ENCODE measurements around the gene ABTB1. TPM values are rescaled to one million over a fixed set of nuclear protein-coding genes. Genes with fewer than 3 reads are reported as not detected.

The ABTB1 gene
- total RNA-seq, 2 experiments from 2014 or later, result 6.8 to 8.0 TPM

DNA sequence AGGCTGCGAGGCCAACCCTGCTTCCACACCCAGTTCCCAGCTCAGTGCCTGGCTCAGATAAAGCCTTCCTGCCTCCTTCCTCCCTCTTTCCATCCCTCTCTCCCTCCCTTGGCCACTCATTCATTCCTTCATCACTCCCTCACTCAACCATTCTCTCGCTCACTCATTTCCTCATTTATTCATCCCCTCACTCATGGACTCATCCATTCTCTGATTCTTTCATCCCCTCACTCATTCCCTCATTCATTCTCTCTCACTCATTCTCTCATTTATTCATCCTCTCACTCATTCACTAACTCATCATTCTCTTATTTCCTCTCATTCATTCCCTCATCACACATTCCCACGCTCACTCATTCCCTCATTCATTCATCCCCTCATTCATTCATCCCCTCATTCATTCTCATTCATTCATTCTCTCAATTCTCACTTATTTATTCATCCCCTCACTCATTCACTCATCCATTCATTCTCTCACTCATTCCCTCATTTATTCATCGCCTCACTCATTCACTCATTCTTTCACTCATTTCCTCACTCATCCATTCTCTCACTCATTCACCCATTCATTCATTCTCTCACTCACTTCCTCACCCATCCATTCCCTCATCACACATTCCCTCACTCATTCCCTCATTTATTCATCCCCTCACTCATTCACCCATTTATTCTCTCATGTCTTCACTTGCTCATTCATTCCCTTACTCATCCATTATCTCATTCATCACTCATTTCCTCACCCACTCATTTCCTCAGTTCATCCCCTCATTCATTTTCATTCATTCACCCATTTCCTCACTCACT is 13.2 kb downstream of the ABTB1 start:
- H3K36me3 Mint-ChIP-seq, result no peaks in the 10 kb centered on the region
- peaks cover 5% of the 10 kb centered on the region for H3K4me1 Mint-ChIP-seq
- DNase-seq, result no peak
- H3K9me3 Mint-ChIP-seq, result no peaks in the 10 kb centered on the region
- H3K27me3 Mint-ChIP-seq, result no peaks in the 10 kb centered on the region
- no peak overlapping the region for H3K4me3 Mint-ChIP-seq
- no peak overlapping the region for H3K27ac Mint-ChIP-seq

DNA sequence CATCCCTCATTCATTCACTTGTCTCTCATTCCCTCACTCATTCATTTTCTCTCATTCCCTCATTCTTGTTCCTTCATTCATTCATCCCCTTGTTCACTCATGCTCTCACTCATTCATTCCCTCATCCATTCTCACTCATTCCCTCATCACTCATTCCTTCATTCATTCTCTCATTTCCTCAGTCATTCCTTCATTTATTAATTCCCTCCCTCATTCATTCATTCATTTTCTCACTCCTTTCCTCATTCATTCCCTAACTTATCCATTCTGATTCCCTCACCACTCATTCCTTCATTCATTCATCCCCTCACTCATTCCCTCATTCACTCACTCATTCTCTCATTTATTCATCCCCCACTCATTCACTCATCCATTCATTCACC is 13.8 kb downstream of the ABTB1 start:
- Mint-ChIP-seq H3K27ac (no peak overlapping the region), H3K9me3 (no peaks in the 10 kb centered on the region), H3K36me3 (no peaks in the 10 kb centered on the region), H3K4me3 (no peak overlapping the region), H3K4me1 (peaks cover 4% of the 10 kb centered on the region), H3K27me3 (no peaks in the 10 kb centered on the region)
- no peak for DNase-seq

DNA sequence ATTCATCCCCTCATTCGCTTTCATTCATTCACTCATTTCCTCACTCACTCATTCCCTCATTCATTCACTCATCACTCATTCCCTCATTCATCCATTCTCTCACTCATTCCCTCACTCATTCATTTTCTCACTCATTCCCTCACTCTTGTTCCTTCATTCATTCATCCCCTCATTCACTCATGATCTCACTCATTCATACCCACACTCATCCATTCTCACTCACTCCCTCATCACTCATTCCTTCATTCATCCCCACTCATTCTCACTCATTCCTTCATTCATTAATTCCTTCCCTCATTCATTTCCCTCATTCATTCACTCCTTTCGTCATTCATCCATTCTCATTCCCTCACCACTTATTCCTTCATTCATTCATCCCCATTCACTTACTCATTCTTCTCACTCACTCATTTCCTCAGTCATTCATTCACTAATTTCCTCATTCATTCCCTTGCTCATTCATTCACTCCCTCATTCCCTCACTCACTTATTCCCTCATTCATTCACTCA is 14.5 kb downstream of the ABTB1 start:
- Mint-ChIP-seq H3K4me3 (no peak overlapping the region), H3K27me3 (no peaks in the 10 kb centered on the region), H3K4me1 (peaks cover 3% of the 10 kb centered on the region), H3K27ac (no peak overlapping the region), H3K36me3 (no peaks in the 10 kb centered on the region), H3K9me3 (no peaks in the 10 kb centered on the region)
- DNase-seq, result no peak

DNA sequence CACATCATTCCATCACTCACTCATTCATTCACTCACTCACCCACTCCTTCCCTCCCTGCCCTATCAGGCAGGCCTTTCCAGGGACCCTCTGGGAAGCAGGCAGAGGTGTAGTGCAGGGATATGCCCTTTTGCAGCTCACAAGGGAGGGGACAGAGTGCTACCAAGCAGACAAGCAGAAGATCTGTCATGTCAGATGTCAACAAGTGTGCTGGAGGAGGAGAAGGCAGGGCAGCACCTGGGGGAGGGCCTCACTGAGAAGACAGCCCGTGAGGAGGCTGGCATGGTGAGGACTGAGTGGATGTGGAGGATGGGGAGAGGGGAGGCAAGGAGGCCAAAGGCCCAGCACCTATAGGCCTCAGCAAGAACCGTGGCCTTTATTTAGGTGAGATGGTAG is 15.3 kb downstream of the ABTB1 start:
- H3K4me3 Mint-ChIP-seq, result no peak overlapping the region
- H3K27me3 Mint-ChIP-seq, result no peaks in the 10 kb centered on the region
- no peaks in the 10 kb centered on the region for H3K36me3 Mint-ChIP-seq
- H3K4me1 Mint-ChIP-seq, result peaks cover 3% of the 10 kb centered on the region
- no peaks in the 10 kb centered on the region for H3K9me3 Mint-ChIP-seq
- H3K27ac Mint-ChIP-seq, result no peak overlapping the region
- DNase-seq, result no peak

DNA sequence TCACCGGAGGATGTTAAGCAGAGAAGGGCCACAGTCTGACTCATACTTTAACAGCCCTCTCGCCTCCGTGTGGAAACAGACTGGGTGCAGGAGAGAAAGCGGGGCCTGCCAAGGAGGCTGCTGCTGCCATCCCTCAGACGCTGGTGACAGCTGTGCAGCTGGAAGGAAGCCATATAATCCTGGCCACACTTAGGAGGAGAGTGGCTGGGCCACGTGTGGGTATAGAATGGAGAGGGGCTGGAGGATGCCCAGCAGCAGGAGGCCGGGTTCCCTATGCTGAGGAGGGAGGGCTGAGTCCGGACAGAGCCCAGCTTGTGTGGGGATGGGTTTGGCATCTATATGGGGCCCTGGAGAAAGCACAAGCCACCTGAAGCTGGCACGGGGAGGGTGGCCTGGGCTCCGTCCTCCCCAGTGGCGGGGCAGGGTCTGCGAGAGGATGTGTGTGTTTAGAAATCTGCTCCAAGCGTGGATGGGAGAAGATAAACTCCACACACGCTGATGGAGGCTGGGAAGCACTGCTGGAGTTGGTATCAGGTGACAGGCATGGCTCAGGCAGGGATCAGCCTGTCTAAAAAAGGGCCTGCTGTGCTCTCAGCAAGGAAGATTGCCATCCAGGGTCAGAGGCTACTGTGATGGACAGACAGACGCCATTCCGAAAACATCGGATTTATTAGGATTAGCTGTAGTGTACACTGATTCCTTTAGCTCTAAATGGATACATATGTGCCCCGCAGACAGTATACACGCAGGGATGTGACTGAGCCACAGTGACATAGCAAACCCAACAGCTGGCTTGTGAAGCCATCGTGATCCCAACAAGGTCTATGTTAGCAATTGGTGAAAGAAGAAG is 15.9 kb downstream of the ABTB1 start:
- no peak for DNase-seq
- Mint-ChIP-seq H3K27ac (no peak overlapping the region), H3K4me1 (peaks cover under 1% of the 10 kb centered on the region), H3K27me3 (no peaks in the 10 kb centered on the region), H3K4me3 (no peak overlapping the region), H3K9me3 (no peaks in the 10 kb centered on the region), H3K36me3 (no peaks in the 10 kb centered on the region)

DNA sequence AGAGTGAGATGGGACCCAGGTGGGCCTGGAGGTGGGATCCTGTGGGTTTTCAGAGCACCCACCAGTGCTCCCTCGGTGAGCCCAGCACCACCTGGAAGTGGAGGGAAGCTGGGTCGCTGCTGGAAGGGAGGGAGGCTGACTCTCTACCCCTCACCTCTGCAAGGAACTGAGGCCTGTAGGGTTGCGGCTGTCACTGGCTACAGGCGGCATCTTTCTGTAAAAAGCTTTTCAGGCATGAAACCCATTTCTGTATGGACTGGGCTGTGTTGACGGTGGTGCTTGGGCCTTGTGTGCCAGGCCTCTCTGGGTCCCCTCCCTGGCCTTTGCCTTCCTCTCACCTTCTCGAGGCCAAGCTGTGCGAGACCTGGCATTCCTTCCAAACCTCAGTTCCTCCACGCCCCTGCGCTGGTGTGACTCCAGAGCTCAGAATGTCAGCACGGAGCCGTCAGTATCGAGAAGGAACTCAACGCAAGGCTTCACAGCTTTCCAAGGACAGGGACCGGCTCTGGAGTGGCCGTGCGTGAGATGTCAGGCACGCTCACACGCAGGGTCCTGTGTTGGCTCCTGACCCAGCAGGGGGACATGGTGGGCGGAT is 16.6 kb downstream of the ABTB1 start:
- Mint-ChIP-seq H3K36me3 (no peaks in the 10 kb centered on the region), H3K4me3 (no peak overlapping the region), H3K4me1 (no peaks in the 10 kb centered on the region), H3K9me3 (no peaks in the 10 kb centered on the region), H3K27ac (no peak overlapping the region), H3K27me3 (no peaks in the 10 kb centered on the region)
- no peak for DNase-seq

DNA sequence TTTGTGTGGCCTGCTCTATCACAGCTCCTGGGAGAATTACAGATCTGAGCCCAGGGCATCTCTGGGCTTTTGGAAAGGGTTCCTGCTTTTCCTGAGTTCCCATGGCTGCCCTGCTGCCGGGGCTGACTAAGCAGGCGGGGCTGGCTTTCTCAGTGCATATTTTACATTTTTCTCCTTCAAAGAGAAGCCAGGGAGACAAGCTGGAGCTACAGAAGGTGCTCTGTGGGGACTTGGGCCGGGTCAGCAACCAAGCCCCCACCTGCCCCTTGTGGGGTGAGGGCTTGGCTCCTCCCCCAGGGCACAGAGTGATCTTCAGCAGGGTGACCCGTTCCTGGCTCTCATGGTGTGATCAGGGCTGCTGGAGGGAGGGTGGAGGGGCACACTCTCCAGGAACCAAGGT is 17.4 kb downstream of the ABTB1 start:
- Mint-ChIP-seq H3K36me3 (no peaks in the 10 kb centered on the region), H3K4me1 (no peaks in the 10 kb centered on the region), H3K27me3 (no peaks in the 10 kb centered on the region), H3K9me3 (no peaks in the 10 kb centered on the region), H3K27ac (no peak overlapping the region), H3K4me3 (no peak overlapping the region)
- no peak for DNase-seq

DNA sequence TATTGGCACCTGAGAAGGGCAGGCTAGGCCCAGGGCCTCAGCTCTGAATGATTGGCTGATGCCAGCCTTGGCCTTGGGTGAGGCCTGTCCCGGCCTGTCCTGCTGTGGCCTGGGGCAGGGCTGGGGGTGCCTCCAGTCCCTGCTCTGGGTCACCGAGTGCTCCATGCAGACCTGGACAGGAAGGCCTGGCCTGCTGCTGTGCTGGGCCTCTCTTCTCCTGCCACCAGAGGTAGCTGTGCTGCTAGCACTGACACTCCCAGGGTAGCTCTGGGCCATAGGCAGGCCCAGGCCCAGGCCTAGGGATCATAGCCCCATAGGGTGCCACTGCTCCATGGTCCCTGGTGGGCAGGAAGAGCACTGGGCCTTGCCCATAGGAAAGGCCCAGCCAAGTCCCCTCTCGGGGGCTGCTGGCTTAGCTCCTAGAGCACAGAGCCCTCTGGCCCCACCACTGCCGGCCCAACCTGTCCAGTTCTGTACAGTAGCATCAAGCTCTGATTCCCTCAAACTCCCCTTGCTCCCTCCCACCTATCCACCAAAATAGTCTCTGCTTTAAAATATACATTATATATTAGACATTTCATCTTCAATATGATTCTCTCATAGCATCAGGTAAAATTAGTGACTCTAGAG is 18.2 kb downstream of the ABTB1 start:
- H3K27ac Mint-ChIP-seq, result no peak overlapping the region
- no peaks in the 10 kb centered on the region for H3K9me3 Mint-ChIP-seq
- no peaks in the 10 kb centered on the region for H3K36me3 Mint-ChIP-seq
- DNase-seq, result no peak
- no peak overlapping the region for H3K4me3 Mint-ChIP-seq
- no peaks in the 10 kb centered on the region for H3K4me1 Mint-ChIP-seq
- H3K27me3 Mint-ChIP-seq, result no peaks in the 10 kb centered on the region

DNA sequence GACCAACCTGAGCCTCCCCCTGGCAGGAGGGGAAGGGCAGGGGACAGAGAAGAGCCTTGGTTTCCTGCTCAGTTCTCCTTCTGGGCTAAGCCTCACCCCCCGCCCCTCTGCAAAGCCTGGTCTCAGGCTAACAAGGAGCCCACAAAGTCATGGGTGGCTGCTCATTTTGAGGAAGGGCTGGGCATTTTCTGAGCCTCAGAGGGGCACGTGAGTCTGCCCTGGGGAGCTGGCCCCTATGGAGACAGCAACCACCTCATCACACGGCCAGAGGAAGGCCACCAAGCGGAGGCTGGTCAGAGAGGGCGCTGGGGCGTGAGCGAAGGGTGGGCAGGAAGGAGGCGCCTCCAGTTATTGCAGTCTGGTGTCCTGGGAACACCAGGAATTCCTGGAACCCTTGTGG is 18.7 kb downstream of the ABTB1 start:
- no peak for DNase-seq
- Mint-ChIP-seq H3K4me1 (no peaks in the 10 kb centered on the region), H3K27me3 (no peaks in the 10 kb centered on the region), H3K36me3 (no peaks in the 10 kb centered on the region), H3K27ac (no peak overlapping the region), H3K9me3 (no peaks in the 10 kb centered on the region), H3K4me3 (no peak overlapping the region)

DNA sequence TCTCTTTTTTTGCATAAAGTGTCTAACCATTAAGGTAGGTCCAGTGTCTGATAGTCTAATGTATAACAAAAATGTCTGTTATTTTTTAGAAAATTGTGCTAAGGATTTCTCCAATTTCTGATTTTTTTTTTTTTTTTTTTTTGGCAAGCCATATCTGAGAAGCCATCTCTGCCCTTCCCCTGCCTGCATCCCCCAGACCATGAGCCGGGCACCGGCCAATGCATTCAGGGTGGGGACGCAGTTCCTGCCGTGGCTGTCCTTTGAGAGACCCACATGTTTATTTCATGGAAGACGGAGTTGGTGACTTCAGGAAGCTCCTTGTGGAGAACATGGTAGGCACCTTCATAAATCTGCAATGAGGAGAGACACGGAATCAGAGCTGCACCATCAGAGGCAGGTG is 19.2 kb downstream of the ABTB1 start:
- no peaks in the 10 kb centered on the region for H3K36me3 Mint-ChIP-seq
- H3K27ac Mint-ChIP-seq, result no peak overlapping the region
- no peak overlapping the region for H3K4me3 Mint-ChIP-seq
- peaks cover 3% of the 10 kb centered on the region for H3K4me1 Mint-ChIP-seq
- no peaks in the 10 kb centered on the region for H3K9me3 Mint-ChIP-seq
- no peak for DNase-seq
- no peaks in the 10 kb centered on the region for H3K27me3 Mint-ChIP-seq

DNA sequence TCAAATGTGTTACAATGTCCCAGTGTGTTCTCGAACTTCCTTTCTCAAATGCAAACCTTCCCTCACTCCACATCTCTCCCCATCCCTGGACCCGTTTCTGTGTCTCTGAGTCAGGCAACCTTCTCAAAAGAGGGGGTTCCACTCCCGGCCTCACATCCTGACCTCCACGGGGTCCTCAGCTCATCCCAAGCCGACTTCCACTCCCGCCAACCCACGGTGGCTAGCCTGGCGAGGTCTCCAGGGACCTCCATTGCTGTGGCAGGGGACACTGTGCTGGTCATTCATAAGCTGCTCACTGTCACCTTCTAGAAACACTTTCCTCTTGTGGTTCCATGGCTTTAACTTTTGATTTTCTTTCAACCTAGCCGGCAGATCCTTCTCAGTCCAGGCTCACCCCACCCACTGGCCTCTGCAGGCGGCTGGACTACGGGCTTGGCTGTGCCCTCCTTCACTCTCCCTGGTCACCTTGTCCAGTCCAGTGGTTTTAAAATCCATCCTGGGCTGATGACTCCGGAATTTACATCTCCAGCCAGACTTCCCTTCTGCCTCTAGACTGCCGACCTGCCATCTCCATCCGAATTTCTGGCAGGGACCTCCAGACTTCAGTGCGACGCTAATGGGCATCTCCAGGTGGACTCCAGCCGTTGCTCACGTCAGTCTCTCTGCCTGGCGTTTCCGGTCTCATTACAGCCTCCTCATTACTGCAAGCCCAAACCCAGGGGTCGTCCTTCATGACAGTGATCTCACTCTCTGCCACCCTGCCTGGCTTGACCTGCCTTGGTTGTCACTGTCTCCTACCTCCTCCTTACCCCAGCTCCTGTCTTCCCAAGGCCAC is 20.0 kb downstream of the ABTB1 start:
- Mint-ChIP-seq H3K4me1 (peaks cover 3% of the 10 kb centered on the region), H3K4me3 (no peak overlapping the region), H3K27ac (no peak overlapping the region), H3K36me3 (no peaks in the 10 kb centered on the region), H3K27me3 (no peaks in the 10 kb centered on the region), H3K9me3 (no peaks in the 10 kb centered on the region)
- DNase-seq, result no peak

DNA sequence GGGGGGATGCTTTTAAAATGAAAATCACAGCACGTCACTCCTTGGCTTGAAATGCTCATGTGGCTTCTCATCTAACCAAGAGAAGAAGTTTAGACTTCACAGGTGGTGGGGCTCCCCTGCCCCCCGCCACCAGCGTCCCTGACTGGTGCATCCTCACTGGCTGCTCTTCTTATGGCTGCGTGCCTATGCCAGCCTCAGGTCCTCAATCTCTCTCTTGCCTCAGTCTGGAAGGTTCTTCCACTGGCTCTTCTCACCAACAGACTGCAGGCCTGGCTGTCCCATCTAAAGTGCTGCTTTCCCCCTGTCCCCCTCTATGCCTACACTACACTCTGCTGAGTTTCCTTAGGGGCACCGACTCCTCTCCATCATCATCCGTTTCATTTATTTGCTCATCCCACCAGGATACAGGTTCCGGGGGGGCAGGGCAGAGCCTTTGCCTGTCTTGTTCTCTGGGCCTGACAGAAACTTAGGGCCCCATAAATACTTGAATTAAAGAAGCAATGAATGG is 20.6 kb downstream of the ABTB1 start:
- no peak overlapping the region for H3K27ac Mint-ChIP-seq
- H3K4me3 Mint-ChIP-seq, result no peak overlapping the region
- H3K27me3 Mint-ChIP-seq, result no peaks in the 10 kb centered on the region
- H3K9me3 Mint-ChIP-seq, result no peaks in the 10 kb centered on the region
- H3K36me3 Mint-ChIP-seq, result no peaks in the 10 kb centered on the region
- H3K4me1 Mint-ChIP-seq, result peaks cover 3% of the 10 kb centered on the region
- no peak for DNase-seq

DNA sequence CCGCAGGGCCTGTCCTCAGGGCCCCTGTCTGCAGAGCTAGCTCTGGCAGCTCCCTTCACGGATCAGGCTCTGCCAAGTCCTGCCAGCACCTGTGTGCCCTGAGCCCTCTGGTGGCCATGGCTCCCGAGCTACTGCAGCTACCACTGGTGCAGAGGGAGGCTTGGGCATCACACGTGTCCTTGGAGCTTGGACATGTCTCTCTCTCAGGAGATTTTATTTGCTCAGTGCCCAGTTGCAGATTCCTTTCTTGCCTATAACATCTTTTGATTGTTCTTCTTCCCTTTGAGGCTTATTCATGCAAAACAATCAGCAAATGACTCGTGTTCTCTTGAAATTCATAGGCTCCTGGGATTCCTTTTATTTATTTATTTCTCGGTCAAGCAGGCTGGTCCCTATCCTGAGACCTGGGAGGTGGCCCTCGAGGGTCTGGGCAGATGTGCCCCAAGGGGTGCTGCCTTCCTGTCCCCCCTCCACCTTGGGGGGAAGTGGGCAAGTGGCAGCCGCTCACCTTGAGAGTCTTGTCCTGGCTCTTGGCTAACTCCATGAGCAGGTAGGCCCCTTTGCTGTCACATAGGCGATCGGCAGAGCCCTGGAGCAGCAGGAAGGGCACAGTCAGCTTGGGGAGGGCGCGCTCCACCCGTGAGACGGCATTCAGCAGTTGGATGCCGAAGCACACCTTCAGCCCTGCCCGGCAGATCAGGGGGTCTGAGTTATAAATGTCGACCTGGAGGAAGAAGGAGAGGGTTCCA is 21.9 kb downstream of the ABTB1 start:
- H3K9me3 Mint-ChIP-seq, result no peaks in the 10 kb centered on the region
- no peak overlapping the region for H3K4me3 Mint-ChIP-seq
- H3K27ac Mint-ChIP-seq, result no peak overlapping the region
- H3K4me1 Mint-ChIP-seq, result peaks cover 3% of the 10 kb centered on the region
- DNase-seq, result peak; percentile 34
- H3K27me3 Mint-ChIP-seq, result no peaks in the 10 kb centered on the region
- no peaks in the 10 kb centered on the region for H3K36me3 Mint-ChIP-seq

Data from activated naive CD8-positive, alpha-beta T cell treated with anti-CD3 and anti-CD28 coated beads for 36 hours (primary cell).